LHCN-M2 (cell line): ENCODE measurements around the gene C22orf15. TPM values are rescaled to one million over a fixed set of nuclear protein-coding genes. Genes with fewer than 3 reads are reported as not detected.
A peak's percentile ranks its signal among the peaks of the same experiment; 100 is the strongest.
"Not testable (repeated sequence)": the region's sequence is repeated elsewhere in the genome, so short reads cannot be mapped to it uniquely, and the experiment has no call there.

ENCODE experiments used
- DNase-seq: peaks from one replicate; pipeline ENCODE4 v3.0.0-alpha.2; 2012; ENCODE audit warnings: low read depth
- polyA plus RNA-seq: library from polyadenylated mRNA; unstranded; fragments of >200 nt; gene quantifications from one replicate; pipeline ENCODE4 v1.2.1, GENCODE V29; 2012; ENCODE audit warnings: missing spikeins
- total RNA-seq: library from RNA; depleted of rRNA; stranded (reverse); fragments of >200 nt; gene quantifications from 2 replicates; pipeline ENCODE4 v1.2.3, GENCODE V29; 2014; rRNA removed

The C22orf15 gene
- total RNA-seq: 0.06 TPM in 1 of 2 replicates, not detected in the other
- polyA plus RNA-seq: 0.33 TPM

- no peak for DNase-seq
Measured at GRCh38 chr22:23762842-23763578, at the start of gene C22orf15. Gene C22orf15 (plus strand): TSS chr22:23762990. CDS start chr22:23763307, 317 bp downstream.

- DNase-seq: no peak
Measured at GRCh38 chr22:23713696-23714595, 48.8 kb upstream of the C22orf15 start.

GRCh38 chr22:23714596-23715578 is 47.9 kb upstream of the C22orf15 start:
- no peak for DNase-seq

- no peak for DNase-seq
Measured at GRCh38 chr22:23715806-23716375, 46.9 kb upstream of the C22orf15 start.

- peak; percentile 81 for DNase-seq
Measured at GRCh38 chr22:23716811-23717801, 45.7 kb upstream of the C22orf15 start.

GRCh38 chr22:23718371-23719165 is 44.2 kb upstream of the C22orf15 start:
- no peak for DNase-seq

- DNase-seq: no peak
Measured at GRCh38 chr22:23720855-23721254, 41.9 kb upstream of the C22orf15 start.

GRCh38 chr22:23722160-23722559 is 40.6 kb upstream of the C22orf15 start:
- DNase-seq: no peak

- no peak for DNase-seq
Measured at GRCh38 chr22:23722724-23723123, 40.1 kb upstream of the C22orf15 start.

GRCh38 chr22:23728108-23728507 is 34.7 kb upstream of the C22orf15 start:
- DNase-seq: not testable (repeated sequence)

GRCh38 chr22:23737696-23738095 is 25.1 kb upstream of the C22orf15 start:
- DNase-seq: no peak

- DNase-seq: peak; percentile 31
Measured at GRCh38 chr22:23742505-23743264, 20.1 kb upstream of the C22orf15 start.

GRCh38 chr22:23743303-23743705 is 19.5 kb upstream of the C22orf15 start:
- DNase-seq: no peak

- no peak for DNase-seq
Measured at GRCh38 chr22:23744001-23744400, 18.8 kb upstream of the C22orf15 start.

- no peak for DNase-seq
Measured at GRCh38 chr22:23744485-23744884, 18.3 kb upstream of the C22orf15 start.

- DNase-seq: no peak
Measured at GRCh38 chr22:23745791-23746190, 17.0 kb upstream of the C22orf15 start.

- DNase-seq: no peak
Measured at GRCh38 chr22:23749841-23750301, 12.9 kb upstream of the C22orf15 start.

- DNase-seq: no peak
Measured at GRCh38 chr22:23750367-23750713, 12.4 kb upstream of the C22orf15 start.
